WTC11 (cell line): ENCODE data around the gene POU2F3. TPM values are rescaled to one million over a fixed set of nuclear protein-coding genes. Genes with fewer than 3 reads are reported as not detected.

ENCODE experiments used
- ATAC-seq: fragments of 200-7000 bp; cut with Tn5 transposase; 2 replicates; pipeline ENCODE4 v1.10.0; 2021; ENCODE audit warnings: mild to moderate bottlenecking, moderate library complexity
- CTCF ChIA-PET: fragments of 300-600 bp; sonication (Branson Sonifier 250); formaldehyde crosslinking; loops from one replicate; lab custom pipeline; 2021; ENCODE audit warnings: antibody characterized with exemption; lab: Charles Lee
- POLR2A ChIA-PET: fragments of 350-600 bp; sonication (Branson Sonifier 250); formaldehyde crosslinking; loops from one replicate; lab custom pipeline; 2021; ENCODE audit warnings: antibody characterized with exemption; lab: Charles Lee
- DNase-seq: peaks from one replicate; pipeline ENCODE4 v3.0.0; 2021; ENCODE audit warnings: low spot score
- H3K27ac Mint-ChIP-seq: 2 replicates; pipeline ENCODE4 v1.8.0; 2021; ENCODE audit warnings: mixed read lengths
- H3K27me3 Mint-ChIP-seq: 2 replicates; pipeline ENCODE4 v1.8.0; 2021; ENCODE audit warnings: low read depth, mild to moderate bottlenecking, moderate library complexity, mixed read lengths
- H3K36me3 Mint-ChIP-seq: 2 replicates; pipeline ENCODE4 v1.8.0; 2021; ENCODE audit warnings: mixed read lengths
- H3K4me1 Mint-ChIP-seq: 2 replicates; pipeline ENCODE4 v1.8.0; 2022; ENCODE audit warnings: mixed read lengths
- H3K4me3 Mint-ChIP-seq: 2 replicates; pipeline ENCODE4 v1.8.0; 2021; ENCODE audit warnings: mild to moderate bottlenecking, moderate library complexity, mixed read lengths
- H3K9me3 Mint-ChIP-seq: 2 replicates; pipeline ENCODE4 v1.8.0; 2021; ENCODE audit warnings: mixed read lengths
- ATF2 ChIP-seq: sonication (generic); formaldehyde crosslinking; IDR thresholded peaks from 2 replicates; pipeline ENCODE4 v1.8.1; 2022; ENCODE audit warnings: low read depth, missing genetic modification reagents, borderline replicate concordance
- ATF6 ChIP-seq: sonication (generic); formaldehyde crosslinking; IDR thresholded peaks from 2 replicates; pipeline ENCODE4 v1.8.1; 2023; ENCODE audit warnings: mild to moderate bottlenecking, missing genetic modification reagents
- CTCF ChIP-seq: fragments of 200-600 bp; IDR thresholded peaks from 2 replicates; pipeline ENCODE4 v1.8.0; 2022; ENCODE audit warnings: antibody characterized with exemption
- E2F1 ChIP-seq: sonication (generic); formaldehyde crosslinking; IDR thresholded peaks from 2 replicates; pipeline ENCODE4 v1.8.0; 2022; ENCODE audit warnings: mild to moderate bottlenecking, missing genetic modification reagents
- ETV6 ChIP-seq: sonication (generic); formaldehyde crosslinking; IDR thresholded peaks from 2 replicates; pipeline ENCODE4 v1.8.1; 2022; ENCODE audit warnings: mild to moderate bottlenecking, missing genetic modification reagents
- FOXK1 ChIP-seq: sonication (generic); formaldehyde crosslinking; IDR thresholded peaks from 2 replicates; pipeline ENCODE4 v1.8.0; 2022; ENCODE audit warnings: mild to moderate bottlenecking, moderate library complexity, missing genetic modification reagents
- FOXP1 ChIP-seq: sonication (generic); formaldehyde crosslinking; IDR thresholded peaks from 2 replicates; pipeline ENCODE4 v1.8.0; 2022; ENCODE audit warnings: missing genetic modification reagents, mild to moderate bottlenecking, moderate library complexity, borderline replicate concordance
- HMGXB4 ChIP-seq: sonication (generic); formaldehyde crosslinking; IDR thresholded peaks from 2 replicates; pipeline ENCODE4 v1.8.1; 2023; ENCODE audit warnings: mild to moderate bottlenecking, moderate library complexity, missing genetic modification reagents
- MYBL2 ChIP-seq: sonication (generic); formaldehyde crosslinking; IDR thresholded peaks from 2 replicates; pipeline ENCODE4 v1.8.1; 2023; ENCODE audit warnings: mild to moderate bottlenecking, moderate library complexity, missing genetic modification reagents
- NFYB ChIP-seq: sonication (generic); formaldehyde crosslinking; conservative IDR thresholded peaks from 2 replicates; pipeline ENCODE4 v1.8.0; 2022; ENCODE audit warnings: low read depth, missing genetic modification reagents
- NR2C2 ChIP-seq: sonication (generic); formaldehyde crosslinking; IDR thresholded peaks from 2 replicates; pipeline ENCODE4 v1.8.0; 2022; ENCODE audit warnings: mild to moderate bottlenecking, missing genetic modification reagents
- RORB ChIP-seq: fragments of 250-450 bp; sonication (Bioruptor Pico); IDR thresholded peaks from 2 replicates; pipeline ENCODE4 v1.9.0; 2021; ENCODE audit warnings: mild to moderate bottlenecking
- TEAD1 ChIP-seq: sonication (generic); formaldehyde crosslinking; IDR thresholded peaks from 2 replicates; pipeline ENCODE4 v1.8.0; 2022; ENCODE audit warnings: mild to moderate bottlenecking, missing genetic modification reagents
- ZMAT4 ChIP-seq: fragments of 250-450 bp; sonication (Bioruptor Pico); IDR thresholded peaks from 2 replicates; pipeline ENCODE4 v1.9.0; 2021; ENCODE audit warnings: mild to moderate bottlenecking
- ZNF219 ChIP-seq: sonication (generic); formaldehyde crosslinking; IDR thresholded peaks from 2 replicates; pipeline ENCODE4 v1.8.0; 2023; ENCODE audit warnings: missing genetic modification reagents, mild to moderate bottlenecking, borderline replicate concordance
- ZNF416 ChIP-seq: fragments of 250-450 bp; sonication (Bioruptor Pico); IDR thresholded peaks from 2 replicates; pipeline ENCODE4 v1.9.0; 2021; ENCODE audit warnings: mild to moderate bottlenecking, inconsistent platforms
- ZNF425 ChIP-seq: fragments of 250-450 bp; sonication (Bioruptor Pico); conservative IDR thresholded peaks from 2 replicates; pipeline ENCODE4 v1.9.0; 2021; ENCODE audit warnings: mild to moderate bottlenecking
- ZNF512 ChIP-seq: sonication (generic); formaldehyde crosslinking; IDR thresholded peaks from 2 replicates; pipeline ENCODE4 v1.8.1; 2022; ENCODE audit warnings: missing genetic modification reagents, borderline replicate concordance
- ZNF532 ChIP-seq: fragments of 250-450 bp; sonication (Bioruptor Pico); IDR thresholded peaks from 2 replicates; pipeline ENCODE4 v1.9.0; 2021; ENCODE audit warnings: mild to moderate bottlenecking, borderline replicate concordance
- total RNA-seq: library from RNA; stranded (reverse); gene quantifications from 3 replicates; pipeline ENCODE4 v1.2.3, GENCODE V29; 2021

Gene POU2F3
- total RNA-seq, 1 experiment from 2014 or later: 0.61 TPM

- no peak for TF ChIP-seq ZNF532 (CRISPR knock-in tag)
- TF ChIP-seq HMGXB4 (CRISPR knock-in tag): no peak
Measured at GRCh38 chr11:120346233-120346632, 106.3 kb downstream of the POU2F3 start (continued).

GRCh38 chr11:120350637-120351036 is 110.7 kb downstream of the POU2F3 start:
- ATAC-seq: no peak
- DNase-seq: no peak
- POLR2A ChIA-PET: interaction anchor here (0.6 to 0.7 kb wide), 2 partner anchors 8 to 20 kb away, joined by 5 read pairs; no protein-coding TSS in a partner anchor
- no peaks in the 10 kb centered on the region for H3K27me3 Mint-ChIP-seq
- H3K4me1 Mint-ChIP-seq: peaks cover 19% of the 10 kb centered on the region
- CTCF ChIA-PET: interaction anchor here (0.7 kb wide), 1 partner anchor 22 kb away, joined by 4 read pairs; no protein-coding TSS in a partner anchor
- H3K9me3 Mint-ChIP-seq: peaks cover 3% of the 10 kb centered on the region; the same call in 1 of the 2 replicates
- H3K4me3 Mint-ChIP-seq: no peak overlapping the region
- peaks cover 4% of the 10 kb centered on the region; the same call in 1 of the 2 replicates for H3K36me3 Mint-ChIP-seq
- H3K27ac Mint-ChIP-seq: no peak overlapping the region
- TF ChIP-seq TEAD1 (CRISPR knock-in tag) (no peak), ETV6 (CRISPR knock-in tag) (no peak), ATF2 (CRISPR knock-in tag) (no peak), FOXK1 (CRISPR knock-in tag) (no peak), NR2C2 (CRISPR knock-in tag) (no peak), ZNF416 (CRISPR knock-in tag) (no peak), ZNF425 (CRISPR knock-in tag) (no peak), MYBL2 (CRISPR knock-in tag) (no peak), CTCF (no peak), NFYB (CRISPR knock-in tag) (no peak), ZMAT4 (CRISPR knock-in tag) (no peak), ZNF512 (CRISPR knock-in tag) (no peak), E2F1 (CRISPR knock-in tag) (no peak), ZNF219 (CRISPR knock-in tag) (no peak), FOXP1 (CRISPR knock-in tag) (no peak), RORB (no peak), ATF6 (CRISPR knock-in tag) (no peak)
